Measurements from ENCODE around the gene CDC25B.

The CDC25B gene

DNA sequence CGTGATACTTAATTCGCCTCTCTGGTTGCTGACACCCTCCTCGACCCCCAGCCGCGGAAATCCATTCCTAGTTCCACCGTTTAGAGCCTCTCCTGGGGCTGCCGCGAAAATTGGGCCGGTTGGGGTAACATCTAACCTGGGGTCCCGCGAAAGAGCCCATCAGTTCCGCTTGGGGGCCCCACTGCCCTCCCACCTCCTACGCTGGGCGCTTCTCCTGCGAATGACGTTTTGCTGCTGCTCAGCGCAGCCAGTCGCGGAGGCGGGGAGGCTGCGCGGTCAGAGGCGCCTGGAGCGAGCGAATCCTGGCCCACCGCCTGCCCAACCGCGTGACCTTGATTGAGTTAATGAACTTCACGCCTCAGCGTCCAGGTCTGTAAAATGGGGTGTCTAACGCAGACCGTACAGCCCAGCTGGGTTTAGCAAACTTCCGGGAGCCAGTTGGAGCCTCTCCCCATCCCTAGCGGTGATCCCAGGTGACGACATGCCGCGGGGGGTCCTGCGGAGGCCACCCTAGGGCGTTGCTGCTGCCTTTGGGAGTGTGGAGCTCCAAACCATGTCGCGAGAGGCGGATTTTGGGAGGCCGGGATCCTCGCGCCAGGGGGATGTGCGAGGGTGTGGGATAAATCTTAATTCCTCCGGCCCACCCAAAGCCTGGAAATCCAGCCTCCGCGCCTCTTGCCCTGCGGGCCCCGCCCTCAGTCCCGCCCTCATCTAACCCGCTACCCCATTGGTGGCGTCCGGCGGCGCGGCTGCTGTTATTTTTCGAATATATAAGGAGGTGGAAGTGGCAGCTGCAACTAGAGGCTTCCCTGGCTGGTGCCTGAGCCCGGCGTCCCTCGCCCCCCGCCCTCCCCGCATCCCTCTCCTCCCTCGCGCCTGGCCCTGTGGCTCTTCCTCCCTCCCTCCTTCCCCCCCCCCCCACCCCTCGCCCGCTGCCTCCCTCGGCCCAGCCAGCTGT, at the start of gene CDC25B:
TSS of gene CDC25B (plus strand) at position 800 of the 958 bp plus-strand sequence. CDS start 222 bp downstream, outside the sequence.
- peak; percentile 92 for DNase-seq

DNA sequence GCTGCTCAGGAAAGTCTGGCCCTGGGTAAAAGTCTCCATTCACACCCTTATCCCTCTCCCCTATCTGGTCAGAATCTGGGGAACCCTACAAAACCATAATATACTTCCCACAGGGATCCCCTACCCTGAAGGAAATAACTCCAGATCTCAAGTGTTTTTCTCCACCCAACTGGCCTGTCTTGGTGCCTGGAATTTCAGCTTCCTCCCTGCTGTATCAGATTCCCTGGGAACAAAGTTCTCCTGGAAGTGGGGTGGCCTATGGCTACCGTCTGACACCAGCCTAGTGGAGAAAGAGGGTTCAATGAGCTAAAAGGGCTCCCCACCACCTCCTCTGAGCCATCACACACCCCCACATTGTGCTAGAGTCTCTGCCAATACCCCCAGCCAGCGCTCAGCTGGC, 48.6 kb upstream of the CDC25B start:
- DNase-seq: no peak

DNA sequence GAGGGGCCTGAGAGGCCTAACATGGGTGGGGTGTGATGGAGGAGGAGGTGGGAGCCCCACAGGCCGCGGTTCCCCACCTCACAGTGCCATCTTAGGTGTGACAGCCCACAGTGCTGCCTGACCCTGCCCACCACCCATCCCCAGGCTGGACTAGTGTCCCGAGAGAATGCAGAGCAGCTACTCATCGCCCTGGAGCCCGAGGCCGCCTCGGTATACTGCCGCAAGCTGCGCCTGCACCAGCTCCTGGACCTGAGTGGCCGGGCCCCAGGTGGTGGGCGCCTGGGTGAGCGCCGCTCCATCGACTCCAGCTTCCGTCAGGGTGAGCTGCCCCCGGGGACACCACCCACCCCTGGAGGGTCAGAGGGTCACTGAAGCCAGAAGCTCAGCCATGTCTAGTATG, 48.0 kb upstream of the CDC25B start:
- DNase-seq: no peak

DNA sequence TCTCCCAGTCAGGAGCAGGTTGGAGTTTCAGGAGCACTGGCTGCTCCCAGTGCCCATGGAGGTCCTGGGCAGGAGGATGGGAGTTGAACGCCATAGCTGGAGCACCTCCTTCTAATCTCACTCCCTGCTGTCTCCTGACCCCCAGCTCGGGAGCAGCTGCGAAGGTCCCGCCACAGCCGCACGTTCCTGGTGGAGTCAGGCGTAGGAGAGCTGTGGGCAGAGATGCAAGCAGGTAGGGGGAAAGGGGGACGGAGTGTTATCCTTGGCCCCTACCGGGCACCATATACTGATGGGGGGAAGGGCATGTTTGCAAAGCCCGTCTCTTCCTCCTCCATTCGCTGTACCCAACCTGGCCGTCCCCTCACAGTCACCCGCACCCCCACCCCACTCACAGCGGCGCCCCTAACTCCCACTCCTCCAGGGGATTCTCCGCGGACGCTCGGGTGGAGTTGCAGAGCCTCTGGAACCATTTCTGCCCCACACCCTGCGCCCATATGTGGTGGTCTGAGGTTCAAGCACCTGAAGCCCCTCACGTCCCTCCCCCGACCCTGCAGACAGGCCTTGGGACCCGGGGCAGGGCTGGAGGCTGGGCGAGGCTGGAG, 46.9 kb upstream of the CDC25B start:
- DNase-seq: no peak

DNA sequence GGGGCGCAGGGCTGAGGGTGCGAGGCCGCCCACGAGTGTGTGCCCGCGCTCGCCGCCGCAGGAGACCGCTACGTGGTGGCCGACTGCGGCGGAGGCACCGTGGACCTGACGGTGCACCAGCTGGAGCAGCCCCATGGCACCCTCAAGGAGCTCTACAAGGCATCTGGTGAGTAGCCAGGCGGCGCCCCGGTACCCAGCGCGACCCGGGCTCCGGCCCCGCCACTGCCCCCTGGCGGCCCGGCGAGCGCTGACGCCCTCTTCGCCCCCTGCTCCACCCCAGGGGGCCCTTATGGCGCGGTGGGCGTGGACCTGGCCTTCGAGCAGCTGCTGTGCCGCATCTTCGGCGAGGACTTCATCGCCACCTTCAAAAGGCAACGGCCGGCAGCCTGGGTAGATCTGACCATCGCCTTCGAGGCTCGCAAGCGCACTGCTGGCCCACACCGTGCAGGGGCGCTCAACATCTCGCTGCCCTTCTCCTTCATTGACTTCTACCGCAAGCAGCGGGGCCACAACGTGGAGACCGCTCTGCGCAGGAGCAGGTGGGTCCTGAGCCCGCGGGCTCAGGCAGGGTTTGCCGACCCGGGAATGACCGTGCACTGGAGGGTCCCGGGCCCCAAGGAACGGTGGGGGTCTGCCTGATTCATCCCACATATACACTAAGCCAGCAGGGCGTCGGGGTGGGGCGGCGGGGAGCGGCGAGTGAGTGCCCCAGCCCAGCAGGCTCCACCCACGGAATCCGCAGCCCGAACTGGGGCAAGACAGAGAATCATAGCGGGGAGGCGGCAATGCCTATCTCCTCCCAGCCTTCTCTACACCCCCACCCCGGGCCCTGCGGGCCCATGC, 46.2 kb upstream of the CDC25B start:
- DNase-seq: peak; percentile 47

DNA sequence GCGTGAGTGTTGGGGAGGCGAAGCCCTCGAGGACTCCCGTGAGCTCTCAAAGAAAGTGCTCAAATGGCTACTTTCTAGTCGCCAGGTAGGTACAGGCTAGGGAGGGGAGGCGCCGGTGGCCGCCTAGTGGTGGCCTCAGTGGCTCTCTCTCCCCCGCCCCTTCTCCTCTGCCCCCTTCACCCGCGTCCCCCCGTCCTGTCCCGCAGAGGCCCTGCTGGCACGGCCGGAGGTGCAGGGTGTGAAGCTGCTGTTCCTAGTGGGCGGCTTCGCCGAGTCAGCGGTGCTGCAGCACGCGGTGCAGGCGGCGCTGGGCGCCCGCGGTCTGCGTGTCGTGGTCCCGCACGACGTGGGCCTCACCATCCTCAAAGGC, 44.8 kb upstream of the CDC25B start:
- DNase-seq: no peak

DNA sequence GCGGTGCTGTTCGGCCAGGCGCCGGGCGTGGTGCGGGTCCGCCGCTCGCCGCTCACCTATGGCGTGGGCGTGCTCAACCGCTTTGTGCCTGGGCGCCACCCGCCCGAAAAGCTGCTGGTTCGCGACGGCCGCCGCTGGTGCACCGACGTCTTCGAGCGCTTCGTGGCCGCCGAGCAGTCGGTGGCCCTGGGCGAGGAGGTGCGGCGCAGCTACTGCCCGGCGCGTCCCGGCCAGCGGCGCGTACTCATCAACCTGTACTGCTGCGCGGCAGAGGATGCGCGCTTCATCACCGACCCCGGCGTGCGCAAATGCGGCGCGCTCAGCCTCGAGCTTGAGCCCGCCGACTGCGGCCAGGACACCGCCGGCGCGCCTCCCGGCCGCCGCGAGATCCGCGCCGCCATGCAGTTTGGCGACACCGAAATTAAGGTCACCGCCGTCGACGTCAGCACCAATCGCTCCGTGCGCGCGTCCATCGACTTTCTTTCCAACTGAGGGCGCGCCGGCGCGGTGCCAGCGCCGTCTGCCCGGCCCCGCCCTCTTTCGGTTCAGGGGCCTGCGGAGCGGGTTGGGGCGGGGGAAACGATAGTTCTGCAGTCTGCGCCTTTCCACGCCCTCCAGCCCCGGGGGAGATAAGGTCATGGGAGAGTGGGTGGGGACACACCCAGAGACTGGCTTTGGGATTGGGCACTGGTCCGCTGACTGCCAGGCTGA, 44.3 kb upstream of the CDC25B start:
- DNase-seq: peak; percentile 85

DNA sequence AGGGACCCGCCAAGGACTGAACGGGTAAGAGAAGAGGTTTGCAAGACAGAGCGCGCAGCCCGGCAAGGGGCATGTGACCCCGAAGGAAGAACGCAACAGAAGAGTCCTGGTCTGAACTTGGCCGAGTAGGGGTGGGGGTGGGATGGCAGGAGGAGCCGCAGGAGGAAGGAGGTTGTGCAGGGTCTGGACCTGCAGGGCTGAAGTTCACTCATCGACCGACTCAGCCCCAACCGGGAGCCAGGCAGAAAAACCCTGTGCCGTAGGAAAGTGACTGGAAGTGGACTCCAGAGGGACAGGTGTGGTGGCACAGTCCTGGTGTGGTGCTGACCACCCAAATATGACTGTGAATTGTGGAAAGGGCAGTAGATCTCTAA, 43.7 kb upstream of the CDC25B start:
- DNase-seq: no peak

DNA sequence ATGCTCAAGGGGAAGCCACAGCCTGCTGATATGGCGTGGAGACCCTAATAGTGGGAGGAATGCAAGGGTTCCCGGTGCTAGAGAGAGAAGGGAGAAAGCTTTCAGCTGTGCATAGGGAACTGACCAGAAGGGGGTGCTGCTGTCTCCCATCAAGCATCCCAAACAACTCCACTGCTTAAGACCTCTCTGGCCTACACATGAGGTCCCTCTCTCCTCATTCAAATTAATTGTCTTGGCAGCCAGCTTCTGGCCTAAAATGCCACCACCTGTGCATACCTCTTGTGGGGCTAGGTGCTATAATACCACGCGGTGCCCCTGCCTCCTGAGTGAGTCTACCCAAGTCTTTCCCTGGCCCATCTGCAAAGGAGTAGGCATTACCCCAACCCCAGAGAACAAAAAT, 43.0 kb upstream of the CDC25B start:
- DNase-seq: peak; percentile 60

DNA sequence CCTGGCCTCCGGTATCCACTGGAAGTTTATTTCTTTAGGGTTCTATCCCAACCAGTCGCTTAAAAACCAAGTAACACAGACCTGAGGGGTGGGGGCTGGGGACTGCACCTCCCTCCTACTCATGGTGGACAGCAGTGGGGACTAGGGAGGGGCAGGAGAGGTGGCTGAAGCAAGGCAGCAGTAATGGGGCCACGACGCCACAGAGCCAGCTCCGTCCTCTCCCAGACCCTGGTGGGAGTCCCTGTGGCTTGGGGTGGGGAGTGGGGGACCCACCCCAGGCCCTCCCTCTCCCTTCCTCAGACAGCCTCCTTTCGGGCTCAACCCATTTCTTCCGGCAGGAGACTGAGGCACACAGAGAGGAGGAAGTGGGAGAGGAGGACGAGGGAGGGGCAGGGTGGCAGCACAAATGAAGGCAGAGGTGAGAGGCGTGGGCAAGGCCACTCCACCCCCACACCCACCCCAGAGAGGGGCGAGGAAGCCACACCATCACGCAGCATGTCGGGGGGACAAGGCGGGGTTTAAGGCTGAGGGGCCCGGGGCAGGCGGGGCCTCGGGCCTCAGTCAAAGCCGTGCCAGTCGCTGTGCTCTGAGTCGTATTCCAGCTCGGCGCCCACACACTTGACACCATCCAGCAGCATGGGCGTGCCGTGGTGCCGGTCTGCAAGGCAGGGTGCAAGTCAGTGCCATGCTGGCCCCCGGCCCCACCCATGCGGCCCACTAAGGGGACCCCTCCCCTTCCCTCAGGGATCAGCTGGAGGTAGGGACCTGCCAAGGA, 42.4 kb upstream of the CDC25B start:
- DNase-seq: no peak

DNA sequence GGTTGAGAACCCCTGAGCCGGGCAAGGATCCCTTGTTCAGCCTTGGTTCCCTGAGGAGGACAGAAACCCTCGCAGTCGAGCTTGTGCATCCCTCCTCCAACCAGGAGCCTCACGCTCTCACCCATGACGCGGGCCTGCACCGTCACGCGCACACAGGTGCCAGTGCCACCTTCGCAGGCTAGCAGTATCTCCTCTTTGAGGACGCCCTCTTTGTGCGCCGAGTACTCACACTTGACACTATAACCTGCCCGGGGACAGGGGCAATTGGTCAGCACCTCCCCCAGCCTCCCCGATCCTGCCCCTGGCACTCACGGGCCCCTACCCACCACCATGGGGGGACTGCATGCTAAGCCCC, 41.9 kb upstream of the CDC25B start:
- no peak for DNase-seq

DNA sequence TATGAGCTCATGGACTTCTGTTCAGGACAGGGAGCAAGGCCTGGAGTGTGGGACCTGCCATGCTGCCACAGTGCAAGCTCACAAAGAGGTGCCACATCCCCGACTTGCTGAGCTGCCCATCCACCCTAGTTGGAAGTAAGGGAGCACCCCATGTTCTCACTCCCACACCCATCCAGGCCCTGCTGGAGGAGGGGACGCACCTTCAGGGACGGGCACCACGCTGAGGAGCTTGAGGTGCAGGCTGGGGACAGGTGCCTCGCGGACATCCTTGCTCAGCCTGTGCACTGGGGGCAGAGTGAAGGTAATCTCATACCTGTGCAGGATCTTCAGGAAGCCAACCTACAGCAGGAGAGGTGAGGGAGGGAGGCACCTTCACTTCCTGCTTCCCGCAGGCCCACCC, 40.8 kb upstream of the CDC25B start:
- no peak for DNase-seq

DNA sequence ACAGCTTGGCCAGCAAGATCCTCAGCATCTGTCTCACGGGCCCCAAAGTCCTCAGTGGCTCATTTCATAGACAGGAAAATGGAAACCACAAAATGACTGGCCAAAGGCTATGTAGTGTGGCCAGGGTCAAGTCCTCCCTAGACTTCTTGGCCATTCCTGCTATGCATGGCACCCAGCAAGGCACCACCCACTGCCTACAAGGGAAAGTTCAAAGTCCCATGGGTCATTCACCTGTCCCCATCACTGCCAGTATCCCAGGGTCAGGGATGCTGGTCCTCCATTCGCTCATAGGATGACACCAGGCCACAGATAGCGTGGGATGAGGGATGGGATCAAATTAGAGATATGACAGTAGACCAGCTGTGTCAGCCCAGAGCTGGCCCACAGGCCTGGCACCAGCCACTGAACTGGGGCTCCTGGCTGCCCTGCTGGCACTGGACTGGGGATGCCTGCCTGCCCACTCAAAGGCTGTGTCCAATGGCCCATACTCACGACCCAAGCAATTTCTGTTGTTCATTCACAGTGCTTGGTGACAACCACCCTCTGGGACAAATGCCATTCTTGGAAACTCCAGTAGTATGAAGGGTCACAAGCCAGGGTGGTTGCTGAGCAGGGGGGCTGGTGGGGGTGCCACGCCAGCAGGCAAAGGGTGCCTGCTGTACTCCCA, 40.2 kb upstream of the CDC25B start:
- DNase-seq: no peak

DNA sequence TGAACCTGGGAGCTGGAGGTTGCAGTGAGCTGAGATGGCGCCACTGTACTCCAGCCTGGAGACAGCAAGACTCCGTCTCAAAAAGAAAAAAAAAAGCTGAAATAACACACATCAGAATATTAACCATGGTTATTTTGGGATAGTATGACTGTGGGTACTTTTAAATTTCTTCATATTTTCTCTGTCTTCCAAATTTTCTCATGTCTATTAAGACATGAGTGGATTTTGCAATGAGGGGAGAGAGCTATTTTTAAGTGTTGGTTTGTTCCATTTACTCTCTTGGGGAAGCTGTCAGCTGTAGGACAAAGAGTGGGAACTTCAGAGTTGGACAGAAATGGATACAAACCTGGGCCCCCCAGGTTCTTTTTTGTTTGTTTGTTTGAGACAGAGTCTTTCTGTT, 38.8 kb upstream of the CDC25B start:
- DNase-seq: no peak

DNA sequence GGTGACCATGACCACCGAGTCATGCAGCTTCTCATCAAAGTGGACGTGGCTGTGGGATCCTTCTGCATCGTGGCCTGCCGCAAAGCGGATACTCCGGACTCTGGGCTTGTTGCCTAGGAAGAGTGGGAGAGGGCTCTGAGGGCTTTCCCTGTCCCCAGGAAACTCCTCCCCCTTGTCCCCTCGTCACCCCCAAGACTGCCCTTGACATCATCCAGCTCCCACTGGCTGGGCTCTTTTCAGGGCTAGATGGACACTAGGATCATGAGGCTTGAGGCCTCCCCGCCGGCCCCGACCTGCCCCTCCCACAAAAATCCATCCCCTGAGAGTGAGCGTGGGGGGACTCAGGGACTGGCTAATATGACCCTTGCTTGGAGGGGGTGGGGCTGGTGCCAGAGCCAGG, 37.5 kb upstream of the CDC25B start:
- DNase-seq: no peak

DNA sequence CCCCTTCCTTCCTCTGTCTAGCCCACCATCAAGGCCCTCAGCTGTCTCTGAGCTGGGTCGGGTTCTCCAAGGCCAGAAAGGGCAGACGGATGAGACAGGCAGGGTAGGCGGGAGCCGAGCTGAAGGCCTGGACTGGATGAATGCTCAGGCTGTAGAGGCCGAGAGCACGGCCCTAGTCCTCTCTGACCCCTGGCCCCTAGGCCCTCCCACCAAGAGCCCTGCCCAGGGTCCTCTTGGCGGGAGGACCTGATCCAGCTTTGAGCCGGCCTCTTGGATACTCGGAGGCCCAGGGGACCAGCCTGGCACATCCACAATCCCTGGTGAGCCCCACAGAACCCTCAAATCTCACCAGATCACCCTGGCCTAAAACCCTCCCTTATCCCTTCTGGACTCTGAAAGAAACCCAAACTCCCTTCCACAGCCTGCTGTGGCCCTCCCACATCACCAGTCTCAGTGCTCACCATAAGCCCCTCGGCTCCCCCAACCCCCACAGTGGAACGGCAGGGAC, 36.7 kb upstream of the CDC25B start:
- DNase-seq: no peak

DNA sequence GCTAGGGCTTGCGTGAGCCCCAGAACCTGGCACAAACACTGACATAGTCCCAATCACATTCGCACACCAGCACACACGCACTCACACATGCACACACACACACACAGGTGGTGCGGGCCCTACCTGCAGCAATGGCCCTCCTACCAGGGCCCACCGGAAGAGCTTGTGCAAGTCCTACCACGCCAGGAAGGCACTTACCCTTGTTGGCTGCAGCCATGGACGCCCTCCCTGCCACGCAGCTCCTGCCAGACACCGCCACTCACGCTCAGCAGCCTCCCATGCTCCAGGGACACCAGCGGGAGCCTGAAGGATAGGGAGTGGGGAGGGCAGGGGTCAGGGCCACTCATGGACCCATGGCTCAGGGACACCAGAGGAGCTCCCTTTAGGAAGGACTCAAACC, 36.2 kb upstream of the CDC25B start:
- no peak for DNase-seq

DNA sequence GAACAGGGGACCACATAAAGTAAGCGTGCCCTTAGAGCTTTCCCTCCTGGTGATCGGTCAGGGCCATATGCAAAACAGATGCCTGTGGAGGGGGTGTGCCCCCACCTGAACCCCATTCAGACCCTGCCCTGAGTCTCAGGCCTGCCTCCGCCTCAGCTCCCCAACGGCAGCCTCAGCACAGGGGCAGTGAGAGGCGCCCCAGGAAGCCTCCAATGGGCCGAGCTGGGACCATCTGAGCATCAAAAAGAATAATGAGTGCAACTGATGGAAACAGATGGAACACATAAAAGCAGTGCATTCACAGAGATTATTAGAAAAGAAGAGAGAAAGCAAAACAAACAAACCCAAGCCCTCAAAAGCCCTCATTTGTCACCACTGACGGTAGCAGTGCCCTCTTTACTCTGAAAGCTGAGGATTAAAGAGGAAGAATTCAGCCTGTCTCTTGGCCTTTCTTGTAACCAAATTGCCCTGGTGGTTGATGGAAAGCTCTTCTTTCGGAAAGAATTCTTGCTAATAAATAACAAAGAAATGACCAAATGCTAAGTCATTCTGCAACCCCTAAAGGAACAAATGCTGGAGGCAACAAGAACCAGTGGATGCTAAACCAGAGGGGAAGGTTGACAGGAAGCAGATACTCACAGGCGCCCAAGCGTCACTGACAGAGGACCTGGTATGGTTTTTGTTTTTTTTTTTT, 35.3 kb upstream of the CDC25B start:
- no peak for DNase-seq

DNA sequence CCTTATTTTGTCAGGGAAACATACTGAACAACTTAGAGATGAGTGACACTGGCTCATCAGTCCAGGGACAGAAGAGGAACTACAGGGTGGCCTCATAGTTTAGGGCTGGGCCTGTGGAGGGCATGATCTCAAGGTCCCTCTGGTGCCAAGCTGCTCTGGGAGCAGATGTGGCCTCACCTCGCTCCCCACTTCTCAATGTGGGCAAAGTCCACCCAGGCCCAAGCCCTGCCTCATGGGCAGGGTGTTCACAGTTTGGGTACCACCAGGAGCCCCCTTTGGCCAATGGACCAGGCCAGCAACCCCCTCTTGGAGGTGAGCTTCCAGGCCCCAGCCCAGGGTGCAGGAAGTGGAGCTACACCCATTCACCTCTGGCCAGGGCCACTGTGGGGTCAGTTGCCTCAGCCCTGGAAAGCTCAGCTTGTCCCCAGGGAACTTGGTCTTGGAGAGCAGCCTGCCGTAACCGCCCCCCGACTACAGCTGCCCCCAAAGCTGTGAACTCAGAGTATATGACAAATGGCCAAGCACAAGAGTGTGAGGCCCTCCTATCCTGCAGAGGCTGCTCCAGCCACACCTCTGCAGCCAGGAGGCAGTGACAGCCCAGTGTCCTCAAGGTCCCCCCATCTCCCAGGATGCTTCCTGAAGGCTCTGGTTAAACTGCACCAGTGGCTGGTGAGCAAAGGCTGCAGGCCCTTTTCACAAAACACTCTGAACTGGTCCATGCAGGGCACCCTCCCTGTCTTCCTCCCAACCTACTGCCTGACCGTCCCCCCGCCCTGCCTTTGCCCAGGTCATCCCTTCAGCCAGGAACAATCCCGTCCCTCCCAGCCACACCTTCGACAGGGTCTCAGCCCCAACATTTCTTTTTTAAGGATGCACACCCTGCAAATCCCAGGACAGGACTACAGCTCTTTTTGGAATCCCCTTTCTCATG, 32.2 kb upstream of the CDC25B start:
- no peak for DNase-seq

DNA sequence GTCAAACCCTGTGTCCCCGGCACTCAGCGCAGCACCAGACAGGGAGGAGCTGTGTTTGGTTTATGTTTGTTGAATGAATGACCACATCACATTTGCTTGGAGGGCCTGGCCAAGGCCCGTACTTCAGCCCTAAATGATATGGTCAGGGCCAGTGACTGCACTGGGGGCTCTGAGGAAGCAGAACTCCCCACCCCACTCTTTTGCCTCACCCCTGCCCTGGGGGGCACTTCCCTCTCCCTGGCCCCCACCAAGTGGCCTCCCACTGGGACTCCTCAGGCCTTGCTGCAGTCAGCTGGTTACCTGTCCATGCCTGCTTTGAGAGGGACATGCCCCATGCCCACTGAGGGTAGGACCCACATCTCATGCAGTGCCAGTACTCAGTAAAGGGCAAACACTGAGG, 31.5 kb upstream of the CDC25B start:
- no peak for DNase-seq

All from NCI-H1436 (cell line).